ENCODE measurements around the gene IQSEC1. TPM values are rescaled to one million over a fixed set of nuclear protein-coding genes. Genes with fewer than 3 reads are reported as not detected.

IQSEC1 gene
- total and polyA plus RNA-seq, 10 of the 15 experiments (the other 5 are each of a cell fraction or from before 2014, with no cell fraction given), result 0.92 to 55.2 (median 8.5) TPM

GRCh38 chr3:12916159-12916558 is 157.1 kb downstream of the IQSEC1 start:
- no peaks in the 10 kb centered on the region for H3K9me3 ChIP-seq (replicated peaks; ENCODE audit: control insufficient read depth, insufficient read depth, low read length)
- RAD21 ChIA-PET (ENCODE audit: unreplicated experiment), result no interaction called here
- H3K36me3 ChIP-seq (ENCODE audit: control insufficient read depth in 2 of 2, insufficient read depth in 2 of 2, low read length in 1 of 2), result peaks cover 26 to 33% of the 10 kb centered on the region in 2 experiments
- ATAC-seq, result peak; percentile 53
- SMC1A ChIA-PET (ENCODE audit: uncharacterized antibody, unreplicated experiment), result no interaction called here
- no TSS peak for BruUV-seq (replicated peaks)
- H3K4me3 ChIP-seq, result no peak overlapping the region
- H3K4me1 ChIP-seq (ENCODE audit: control insufficient read depth, insufficient read depth, low read length), result peaks cover 9% of the 10 kb centered on the region
- no peaks in the 10 kb centered on the region for H3K27me3 ChIP-seq (replicated peaks in 1 of 2; ENCODE audit: control insufficient read depth in 2 of 2, insufficient read depth in 2 of 2, low read length in 1 of 2)
- in situ Hi-C loops (cut with MboI) (no loop called here), intact Hi-C loops (cut with micrococcal nuclease; ENCODE audit: unreplicated experiment) (no loop called here)
- no peak overlapping the region for H3K4me2 ChIP-seq (ENCODE audit: control insufficient read depth, insufficient read depth)
- WGBS (ENCODE audit: insufficient coverage, insufficient replicate concordance, low lambda C conversion rate, missing lambda C conversion rate), result 31% methylated on average over 8 of the region's 9 CpGs
- no peak for FAIRE-seq
- no peaks in the 10 kb centered on the region for H3K79me2 ChIP-seq (ENCODE audit: control insufficient read depth, insufficient read depth, low read length)
- H4K20me1 ChIP-seq (ENCODE audit: control insufficient read depth, insufficient read depth), result no peaks in the 10 kb centered on the region
- DNase-seq (ENCODE audit: low read depth, low spot score), result no peak
- POLR2A ChIA-PET, result no interaction called here
- H3K9ac ChIP-seq (ENCODE audit: control insufficient read depth, insufficient read depth, low read length), result no peak overlapping the region
- H2AFZ ChIP-seq (ENCODE audit: control insufficient read depth, low read depth, low read length), result no peak overlapping the region
- CTCF ChIA-PET, result no interaction called here
- TF ChIP-seq POLR2AphosphoS2 (IDR thresholded peaks at IDR 0.05; ENCODE audit: low read depth, low read length), result no peak
- TF ChIP-seq CHD4 (IDR thresholded peaks at IDR 0.05), result no peak
- TF ChIP-seq PML (IDR thresholded peaks at IDR 0.05; ENCODE audit: low read length), result no peak
- no peak for TF ChIP-seq NBN (IDR thresholded peaks at IDR 0.05)
- TF ChIP-seq SMAD1 (IDR thresholded peaks at IDR 0.05; ENCODE audit: low read depth, partially characterized antibody), result no peak
- peak; percentile 33; the same call in 1 of the 2 replicates for TF ChIP-seq POLR2A (IDR thresholded peaks at IDR 0.05; ENCODE audit: low read depth, low read length)
- TF ChIP-seq CHD2 (IDR thresholded peaks at IDR 0.05; ENCODE audit: borderline replicate concordance, low read depth, low read length), result 0 out of 2 replicates have a peak, but pooled peaks have one; percentile 21
- peak in 1 of 2 experiments; percentile 49; a peak in 1 of 4 replicates for TF ChIP-seq BHLHE40 (IDR thresholded peaks at IDR 0.05; ENCODE audit: borderline replicate concordance in 1 of 2, low read depth in 2 of 2, low read length in 1 of 2)
- TF ChIP-seq RUNX3 (IDR thresholded peaks at IDR 0.05; ENCODE audit: low read length), result peak; percentile 58
- no peak for TF ChIP-seq ZNF217 (IDR thresholded peaks at IDR 0.05)
- no peak for TF ChIP-seq KLF5 (IDR thresholded peaks at IDR 0.05; ENCODE audit: partially characterized antibody)
- TF ChIP-seq EED (IDR thresholded peaks at IDR 0.05; ENCODE audit: low read depth), result no peak
- no peak overlapping the region for H3K27ac ChIP-seq (ENCODE audit: control insufficient read depth, insufficient read depth)

Data from GM12878 (cell line).